GM13977 (cell line): ENCODE results near the gene ZNF236.

ENCODE experiments used
- DNase-seq: peaks from one replicate; pipeline ENCODE4 v3.0.0; 2012; ENCODE audit warnings: low spot score
- in situ Hi-C: fragments of 300-500 bp; cut with MboI; formaldehyde crosslinking; loops from one replicate; pipeline ENCODE4 v1.12.0; 2022; ENCODE audit warnings: low sequenced_read_pairs, low pct_unique_long_range_greater_than_20kb, mixed read lengths, inconsistent platforms; ENCODE audit not compliant: unreplicated experiment
- TF ChIP-seq, protein P1 (sequence below): IDR thresholded peaks from 2 replicates; pipeline ENCODE4 v1.5.1; 2012; ENCODE audit warnings: mild to moderate bottlenecking, control low read depth; ENCODE audit not compliant: insufficient read depth; ENCODE audit errors: extremely low read depth, missing control alignments

The ZNF236 gene

DNA sequence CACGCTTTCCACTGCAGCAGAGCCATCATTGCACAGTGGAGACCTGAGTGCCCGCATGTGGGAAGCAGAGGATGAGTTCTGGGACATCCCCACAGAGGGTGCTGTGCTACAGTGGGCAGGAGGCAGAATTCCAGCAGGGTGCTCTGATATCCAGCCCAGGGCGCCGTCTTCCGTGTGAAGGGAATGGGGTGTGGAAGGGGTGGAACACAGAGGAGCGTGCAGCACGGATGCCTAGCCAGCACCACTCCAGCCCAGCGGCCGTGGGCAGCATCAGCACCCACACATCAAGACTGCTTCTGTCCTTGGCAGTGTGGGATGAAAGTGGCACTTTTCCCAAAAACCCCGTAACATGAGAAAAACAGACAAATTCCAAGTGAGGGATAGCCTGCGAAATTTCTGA lies 134.3 kb downstream of the ZNF236 start:
- in situ Hi-C loops, result no loop called here
- TF ChIP-seq, protein P1, sequence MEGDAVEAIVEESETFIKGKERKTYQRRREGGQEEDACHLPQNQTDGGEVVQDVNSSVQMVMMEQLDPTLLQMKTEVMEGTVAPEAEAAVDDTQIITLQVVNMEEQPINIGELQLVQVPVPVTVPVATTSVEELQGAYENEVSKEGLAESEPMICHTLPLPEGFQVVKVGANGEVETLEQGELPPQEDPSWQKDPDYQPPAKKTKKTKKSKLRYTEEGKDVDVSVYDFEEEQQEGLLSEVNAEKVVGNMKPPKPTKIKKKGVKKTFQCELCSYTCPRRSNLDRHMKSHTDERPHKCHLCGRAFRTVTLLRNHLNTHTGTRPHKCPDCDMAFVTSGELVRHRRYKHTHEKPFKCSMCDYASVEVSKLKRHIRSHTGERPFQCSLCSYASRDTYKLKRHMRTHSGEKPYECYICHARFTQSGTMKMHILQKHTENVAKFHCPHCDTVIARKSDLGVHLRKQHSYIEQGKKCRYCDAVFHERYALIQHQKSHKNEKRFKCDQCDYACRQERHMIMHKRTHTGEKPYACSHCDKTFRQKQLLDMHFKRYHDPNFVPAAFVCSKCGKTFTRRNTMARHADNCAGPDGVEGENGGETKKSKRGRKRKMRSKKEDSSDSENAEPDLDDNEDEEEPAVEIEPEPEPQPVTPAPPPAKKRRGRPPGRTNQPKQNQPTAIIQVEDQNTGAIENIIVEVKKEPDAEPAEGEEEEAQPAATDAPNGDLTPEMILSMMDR, result no peak
- DNase-seq, result no peak

DNA sequence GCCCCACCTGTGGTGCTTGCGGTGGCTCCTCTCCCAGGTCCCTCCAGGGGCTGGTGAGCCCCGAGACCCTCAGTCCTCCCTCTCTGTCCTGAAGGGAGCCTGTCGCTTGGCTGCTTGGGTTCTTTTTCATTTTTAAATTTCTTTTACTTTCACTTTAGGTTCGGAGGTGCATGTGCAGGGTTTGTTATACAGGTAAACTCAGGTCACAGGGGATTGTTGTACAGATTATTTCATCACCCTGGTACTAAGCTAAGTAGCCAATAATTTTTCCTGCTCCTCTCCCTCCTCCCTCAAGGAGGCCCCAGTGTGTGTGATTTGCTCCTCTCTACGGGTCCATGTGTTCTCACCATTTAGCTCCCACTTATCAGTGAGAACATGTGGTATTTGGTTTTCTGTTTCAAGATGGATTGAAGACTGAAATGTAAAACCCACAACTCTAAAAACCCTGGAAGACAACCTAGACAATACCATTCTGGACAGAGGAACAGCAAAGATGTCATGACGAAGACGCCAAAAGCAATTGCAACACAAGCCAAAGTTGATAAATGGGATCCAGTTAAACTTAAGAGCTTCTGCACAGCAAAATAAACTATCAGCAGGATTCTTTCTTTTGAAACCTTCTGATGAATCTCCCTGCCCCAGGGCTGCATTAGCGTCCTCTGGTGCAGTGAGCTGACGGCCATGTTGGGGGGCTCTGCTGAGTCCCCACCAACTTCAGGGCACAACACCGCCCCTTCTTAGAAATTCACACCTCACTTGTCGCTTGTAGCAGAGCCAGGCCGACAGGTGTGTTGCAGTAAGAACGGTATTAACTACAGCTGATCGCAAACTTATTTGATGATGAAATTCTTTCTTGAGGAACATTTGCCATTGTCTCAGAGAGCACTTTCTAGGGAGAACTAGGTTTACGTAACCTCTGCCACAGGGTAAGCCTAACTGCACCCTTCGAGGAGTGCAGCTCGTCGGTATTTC lies 135.3 kb downstream of the ZNF236 start:
- in situ Hi-C loops, result no loop called here
- no peak for DNase-seq

DNA sequence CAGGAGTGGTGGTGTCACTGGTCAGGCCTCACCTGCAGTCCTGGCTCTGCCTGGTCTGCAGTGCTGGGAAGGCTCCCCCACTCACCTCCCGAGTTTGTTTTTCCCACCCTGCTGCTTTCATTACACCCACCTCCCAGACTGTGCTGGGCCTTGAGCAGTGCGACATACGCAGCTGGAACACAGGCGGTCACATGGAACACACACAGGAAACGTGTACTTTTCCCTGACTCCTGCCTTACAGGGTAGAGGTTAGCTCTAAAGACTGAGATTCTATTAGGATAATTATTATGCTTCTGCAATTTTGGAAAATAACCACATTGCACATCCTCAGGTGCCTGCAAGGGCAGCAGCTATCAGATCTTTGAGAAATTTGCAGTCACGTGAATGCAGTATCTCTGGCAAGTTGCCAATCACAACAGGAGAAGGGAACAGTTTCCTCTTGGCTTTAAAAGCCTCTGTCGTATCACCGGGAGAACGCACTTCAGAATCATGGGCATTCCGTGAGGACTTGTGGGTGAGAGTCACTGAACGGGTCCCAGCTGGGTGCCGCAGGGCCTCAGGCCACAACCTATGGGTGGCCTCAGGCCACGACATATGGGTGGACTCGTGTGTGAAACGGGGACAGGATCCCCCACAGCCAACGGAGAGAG lies 136.5 kb downstream of the ZNF236 start:
- no peak for DNase-seq
- in situ Hi-C loops, result no loop called here
- TF ChIP-seq, protein P1, result no peak

More for the DNA sequence above, 135.3 kb downstream of the ZNF236 start:
- TF ChIP-seq, protein P1, result no peak

DNA sequence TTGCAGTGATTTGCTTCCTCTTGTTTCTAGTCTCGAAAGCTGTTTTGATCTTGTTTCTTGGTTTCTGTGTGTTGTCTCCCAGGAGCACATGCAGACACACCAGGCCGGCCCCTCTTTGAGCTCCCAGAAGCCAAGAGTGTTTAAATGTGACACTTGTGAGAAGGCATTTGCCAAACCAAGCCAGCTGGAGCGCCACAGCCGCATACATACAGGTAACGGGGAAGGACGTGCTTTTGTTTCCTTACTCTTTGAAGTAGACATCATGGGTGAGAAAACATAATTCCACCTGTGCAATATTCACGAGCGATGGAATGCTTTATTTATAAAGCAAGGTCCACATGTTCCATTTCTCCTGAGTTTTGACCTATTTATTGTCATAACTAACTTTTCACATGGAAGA lies 137.2 kb downstream of the ZNF236 start:
- no peak for DNase-seq
- in situ Hi-C loops, result no loop called here
- TF ChIP-seq, protein P1, result no peak

DNA sequence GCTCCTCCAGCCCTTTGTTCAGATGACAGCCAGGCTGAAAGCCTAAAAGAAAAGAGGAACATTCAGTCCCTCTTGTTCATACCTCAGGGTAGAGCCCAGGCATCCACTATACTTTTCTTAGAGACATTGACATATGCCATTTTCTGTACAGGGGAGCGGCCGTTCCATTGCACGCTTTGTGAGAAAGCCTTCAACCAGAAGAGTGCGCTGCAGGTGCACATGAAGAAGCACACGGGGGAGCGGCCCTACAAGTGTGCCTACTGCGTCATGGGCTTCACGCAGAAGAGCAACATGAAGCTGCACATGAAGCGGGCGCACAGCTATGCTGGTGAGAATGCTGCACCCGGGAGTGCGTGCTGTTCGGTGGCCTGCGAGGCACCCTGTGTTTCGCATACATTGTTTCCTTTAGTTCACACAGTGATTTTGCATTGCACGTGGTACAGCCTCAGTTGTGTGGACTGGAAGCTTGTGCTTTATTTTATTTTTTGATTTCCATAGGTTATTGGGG lies 138.2 kb downstream of the ZNF236 start:
- in situ Hi-C loops, result no loop called here
- TF ChIP-seq, protein P1, result peak; percentile 10
- DNase-seq, result no peak

DNA sequence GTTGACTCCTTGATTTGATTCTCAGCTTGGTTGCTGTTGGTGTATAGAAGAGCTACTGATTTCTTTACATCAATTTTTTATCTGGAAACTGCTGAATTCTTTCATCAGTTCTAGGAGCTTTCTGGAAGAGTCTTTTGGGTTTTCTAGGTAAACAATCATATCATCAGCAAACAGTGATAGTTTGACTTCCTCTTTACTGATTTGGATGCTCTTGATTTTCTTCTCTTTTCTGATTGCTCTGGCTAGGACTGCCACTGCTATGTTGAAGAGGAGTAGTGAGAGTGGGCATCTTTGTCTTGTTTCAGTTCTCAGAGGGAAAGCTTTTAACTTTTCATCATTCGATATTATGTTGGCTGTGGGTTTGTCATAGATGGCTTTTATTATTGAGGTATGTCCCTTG lies 140.5 kb downstream of the ZNF236 start:
- in situ Hi-C loops, result no loop called here
- no peak for DNase-seq
- TF ChIP-seq, protein P1, result no peak
